C4-2B (cell line): ENCODE results near the gene NHSL1.

Experiments
- H3K27ac ChIP-seq: fragments of 450-650 bp; 2 replicates; pipeline ENCODE4 v1.5.1; 2017
- CTCF ChIP-seq: fragments of 450-650 bp; conservative IDR thresholded peaks from 2 replicates; pipeline ENCODE4 v1.5.1; 2017; ENCODE audit warnings: mild to moderate bottlenecking
- ZFX ChIP-seq: fragments of 450-650 bp; IDR thresholded peaks from 2 replicates; pipeline ENCODE4 v1.6.1; 2017

Gene NHSL1

DNA sequence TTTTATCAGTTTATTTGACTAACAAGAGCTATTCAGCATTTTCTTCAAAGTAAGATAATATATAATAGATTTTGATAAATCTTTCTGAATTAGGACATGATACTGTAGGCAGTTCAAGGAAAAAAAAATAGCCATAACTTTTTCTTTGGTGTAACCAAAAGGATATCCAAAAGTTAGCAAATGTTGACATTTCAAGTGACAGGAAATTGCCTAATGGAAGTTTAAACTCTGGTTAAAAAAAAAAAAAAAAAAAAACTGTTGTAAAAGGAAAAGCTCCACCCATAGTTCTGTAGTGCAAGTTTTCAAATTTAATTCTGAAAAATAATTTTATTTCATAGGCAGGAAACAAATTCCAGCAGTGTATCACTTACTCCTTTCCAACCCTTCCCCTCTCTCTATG, 76.4 kb downstream of the NHSL1 start:
- TF ChIP-seq CTCF (no peak), ZFX (no peak)
- H3K27ac ChIP-seq: no peak overlapping the region

DNA sequence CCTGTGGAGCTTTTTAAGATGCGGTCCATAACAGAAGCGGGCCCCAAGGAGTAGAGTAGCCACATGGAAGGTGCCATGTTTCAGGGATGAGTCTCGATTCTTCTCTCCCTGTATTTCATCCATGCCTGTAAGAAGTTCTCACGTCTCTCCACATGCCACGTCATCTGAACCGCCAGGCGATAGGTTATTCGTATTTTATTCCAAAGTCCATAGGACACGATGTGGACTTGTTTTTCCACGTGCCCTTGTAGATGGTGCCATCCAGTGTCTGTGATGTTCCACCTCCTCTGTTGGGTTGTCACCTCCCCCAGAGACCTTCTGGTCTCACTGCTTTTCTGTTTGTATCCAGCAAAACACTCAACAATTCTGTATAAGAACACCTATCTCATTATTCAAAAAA, 77.7 kb downstream of the NHSL1 start:
- H3K27ac ChIP-seq: no peak overlapping the region
- TF ChIP-seq ZFX (no peak), CTCF (no peak)

DNA sequence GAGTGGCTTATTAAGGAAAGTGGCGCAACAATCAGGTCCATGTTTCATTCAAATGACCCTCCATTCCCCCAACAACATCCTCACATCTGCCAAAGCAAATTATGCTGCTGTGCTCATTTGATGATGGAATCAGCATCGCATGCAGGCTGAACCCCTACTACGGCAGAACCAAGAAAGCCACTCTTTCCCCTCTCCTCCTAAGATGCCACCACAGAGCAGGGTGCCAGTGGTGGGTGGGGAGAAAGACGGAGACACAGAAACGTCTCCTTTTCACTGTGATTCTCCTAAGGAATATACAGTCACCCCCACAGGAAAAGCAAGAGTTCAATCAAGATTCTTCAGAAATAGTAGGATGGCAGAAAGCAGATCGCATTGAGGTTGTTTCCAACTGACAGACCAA, 78.2 kb downstream of the NHSL1 start:
- H3K27ac ChIP-seq: no peak overlapping the region
- TF ChIP-seq CTCF (no peak), ZFX (no peak)

- no peak for TF ChIP-seq ZFX
- TF ChIP-seq CTCF: no peak
- H3K27ac ChIP-seq: no peak overlapping the region
These were observed 78.9 kb downstream of the NHSL1 start for GRCh38 chr6:138420356-138420755.

DNA sequence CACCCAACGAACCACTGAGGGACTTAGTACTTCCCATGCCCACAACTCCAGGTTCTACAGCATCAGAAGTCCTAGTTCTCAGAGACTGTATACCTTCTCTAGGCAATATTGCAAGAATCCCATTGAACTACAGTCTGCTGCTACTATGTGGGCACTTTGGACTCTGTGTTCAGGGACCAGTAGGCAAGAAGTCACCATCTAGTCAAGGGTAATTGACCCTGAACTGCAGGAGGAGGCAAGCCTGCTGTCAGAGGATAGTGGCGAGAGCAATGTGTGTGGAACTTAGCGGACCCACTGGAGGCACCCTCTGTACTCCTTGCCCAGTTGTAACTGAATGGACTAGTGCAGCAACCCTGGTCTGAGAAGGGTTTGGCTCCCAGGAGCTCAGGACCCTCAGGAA, 79.5 kb downstream of the NHSL1 start:
- no peak for TF ChIP-seq CTCF
- no peak for TF ChIP-seq ZFX
- H3K27ac ChIP-seq: no peak overlapping the region

- TF ChIP-seq ZFX (no peak), CTCF (no peak)
- H3K27ac ChIP-seq: no peak overlapping the region
These were observed 81.1 kb downstream of the NHSL1 start for GRCh38 chr6:138418118-138418742.

- H3K27ac ChIP-seq: no peak overlapping the region
- TF ChIP-seq ZFX (no peak), CTCF (no peak)
These were observed 81.7 kb downstream of the NHSL1 start for GRCh38 chr6:138417493-138418117.
